Thyroid gland (tissue), 4 donors: ENCODE data around the gene C6orf47. TPM values are rescaled to one million over a fixed set of nuclear protein-coding genes. Genes with fewer than 3 reads are reported as not detected.

Experiments
- DNase-seq, 2 donors: peaks; one replicate each; pipeline ENCODE4 v3.0.0-alpha.2; 2019
- H3K27ac ChIP-seq, 3 donors: fragments of 200-600 bp; sonication (generic); 1 replicate in 2 of 3; 2 replicates in 1 of 3; pipeline ENCODE4 v1.5.1; 2016 to 2019; ENCODE audit warnings: mild to moderate bottlenecking in 1 of 3, moderate library complexity in 1 of 3
- H3K27me3 ChIP-seq: fragments of 200-600 bp; sonication (generic); one replicate; pipeline ENCODE4 v1.5.1; 2019
- H3K36me3 ChIP-seq, 2 donors: fragments of 200-600 bp; sonication (generic); one replicate each; pipeline ENCODE4 v1.5.1; 2016 to 2019
- H3K4me1 ChIP-seq, 2 donors: fragments of 200-600 bp; sonication (generic); one replicate each; pipeline ENCODE4 v1.5.1; 2017 to 2019
- H3K4me3 ChIP-seq, 3 donors: fragments of 200-600 bp; sonication (generic); replicated peaks in 1 of 3; 1 replicate in 2 of 3; 2 replicates in 1 of 3; pipeline ENCODE4 v1.5.1; 2016; ENCODE audit warnings: mild to moderate bottlenecking in 1 of 3
- H3K9me3 ChIP-seq: fragments of 200-600 bp; sonication (generic); one replicate; pipeline ENCODE4 v1.5.1; 2017
- POLR2A ChIP-seq, 2 donors: fragments of 450-650 bp; IDR thresholded peaks; one replicate each; pipeline ENCODE4 v1.6.1; 2017; ENCODE audit warnings: antibody characterized with exemption in 2 of 2, mild to moderate bottlenecking in 2 of 2, moderate library complexity in 1 of 2
- WGBS, 2 donors: methylation state at CpG; one replicate each; pipeline ENCODE4 v1.1.5; 2017; 5-methylcytosine and 5-hydroxymethylcytosine counted together
- intact Hi-C: fragments of 100-400 bp; cut with DNase I; formaldehyde crosslinking; loops from one replicate; pipeline ENCODE4 v1.15.1; 2023
- total RNA-seq, 4 donors: library from RNA; depleted of rRNA; stranded (reverse); fragments of >200 nt; gene quantifications; one replicate each; pipeline ENCODE4 v1.2.3, GENCODE V29; 2016
- TF ChIP-seq, protein P1 (sequence below), 6 experiments: fragments of 200-600 bp in 3 of 6; fragments of 450-650 bp in 3 of 6; sonication (generic) in 3 of 6; IDR thresholded peaks; one replicate each; pipeline ENCODE4 v1.5.1; 2016 to 2019; ENCODE audit warnings: antibody characterized with exemption in 6 of 6, mild to moderate bottlenecking in 2 of 6, inconsistent platforms in 1 of 6, moderate library complexity in 1 of 6

C6orf47 gene
- total RNA-seq, 4 donors from 2014 or later, result 23.6 to 32.3 (median 28.7) TPM

DNA sequence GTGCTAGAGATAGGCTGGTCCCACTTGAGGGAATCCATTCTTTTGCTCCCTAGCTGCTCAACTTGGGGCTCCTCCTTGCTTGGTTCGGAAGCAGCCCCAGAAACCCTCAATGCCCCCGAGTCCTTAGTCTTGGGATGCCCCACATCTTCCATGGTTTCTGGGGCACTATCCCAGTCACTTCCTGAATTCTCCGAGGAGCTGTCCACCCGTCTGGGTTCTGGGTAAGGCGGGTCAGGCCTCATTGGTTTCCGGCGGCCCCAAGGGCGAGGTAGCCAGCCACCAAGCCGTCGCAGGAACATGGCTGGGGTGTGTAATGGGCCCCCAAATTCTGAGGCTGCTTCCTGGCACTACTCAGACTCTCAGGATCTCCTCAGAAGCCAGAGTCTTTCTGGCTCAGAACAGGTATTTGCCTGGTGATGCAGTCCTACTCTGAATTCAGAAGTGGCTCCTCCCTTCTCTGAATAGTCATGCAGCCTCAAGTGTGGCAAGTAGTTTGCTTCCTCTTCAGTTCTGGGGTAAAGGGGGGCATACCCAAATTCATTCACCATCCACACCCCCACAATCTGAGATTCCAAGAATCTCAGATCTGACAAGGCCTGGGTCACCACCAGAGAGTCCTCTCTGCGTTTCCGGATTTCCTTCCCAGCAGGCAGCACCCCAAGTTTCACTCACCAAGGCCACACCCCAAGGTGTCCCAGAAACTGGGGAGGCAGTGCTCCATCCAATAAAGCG is 763 bp downstream of the C6orf47 start:
- peaks cover 0 to 6% of the 10 kb centered on the region in 2 donors for H3K36me3 ChIP-seq
- H3K27me3 ChIP-seq, result no peaks in the 10 kb centered on the region
- TF ChIP-seq, protein P1, sequence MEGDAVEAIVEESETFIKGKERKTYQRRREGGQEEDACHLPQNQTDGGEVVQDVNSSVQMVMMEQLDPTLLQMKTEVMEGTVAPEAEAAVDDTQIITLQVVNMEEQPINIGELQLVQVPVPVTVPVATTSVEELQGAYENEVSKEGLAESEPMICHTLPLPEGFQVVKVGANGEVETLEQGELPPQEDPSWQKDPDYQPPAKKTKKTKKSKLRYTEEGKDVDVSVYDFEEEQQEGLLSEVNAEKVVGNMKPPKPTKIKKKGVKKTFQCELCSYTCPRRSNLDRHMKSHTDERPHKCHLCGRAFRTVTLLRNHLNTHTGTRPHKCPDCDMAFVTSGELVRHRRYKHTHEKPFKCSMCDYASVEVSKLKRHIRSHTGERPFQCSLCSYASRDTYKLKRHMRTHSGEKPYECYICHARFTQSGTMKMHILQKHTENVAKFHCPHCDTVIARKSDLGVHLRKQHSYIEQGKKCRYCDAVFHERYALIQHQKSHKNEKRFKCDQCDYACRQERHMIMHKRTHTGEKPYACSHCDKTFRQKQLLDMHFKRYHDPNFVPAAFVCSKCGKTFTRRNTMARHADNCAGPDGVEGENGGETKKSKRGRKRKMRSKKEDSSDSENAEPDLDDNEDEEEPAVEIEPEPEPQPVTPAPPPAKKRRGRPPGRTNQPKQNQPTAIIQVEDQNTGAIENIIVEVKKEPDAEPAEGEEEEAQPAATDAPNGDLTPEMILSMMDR (IDR thresholded peaks at IDR 0.05), result no peak
- no peak for TF ChIP-seq POLR2A (IDR thresholded peaks at IDR 0.05)
- peaks cover 38 to 51% of the 10 kb centered on the region in 2 donors for H3K4me1 ChIP-seq
- intact Hi-C loops, result no loop called here
- no peaks in the 10 kb centered on the region for H3K9me3 ChIP-seq
- WGBS, 2 donors, result 11 to 55% methylated on average over 2 to 7 of the region's 13 CpGs
- peak; percentile 11 to 24 for DNase-seq
- peak overlapping the region; percentile 54 to 88 (median 83) for H3K4me3 ChIP-seq
- H3K27ac ChIP-seq, result peak overlapping the region; percentile 59 to 82 (median 81)

DNA sequence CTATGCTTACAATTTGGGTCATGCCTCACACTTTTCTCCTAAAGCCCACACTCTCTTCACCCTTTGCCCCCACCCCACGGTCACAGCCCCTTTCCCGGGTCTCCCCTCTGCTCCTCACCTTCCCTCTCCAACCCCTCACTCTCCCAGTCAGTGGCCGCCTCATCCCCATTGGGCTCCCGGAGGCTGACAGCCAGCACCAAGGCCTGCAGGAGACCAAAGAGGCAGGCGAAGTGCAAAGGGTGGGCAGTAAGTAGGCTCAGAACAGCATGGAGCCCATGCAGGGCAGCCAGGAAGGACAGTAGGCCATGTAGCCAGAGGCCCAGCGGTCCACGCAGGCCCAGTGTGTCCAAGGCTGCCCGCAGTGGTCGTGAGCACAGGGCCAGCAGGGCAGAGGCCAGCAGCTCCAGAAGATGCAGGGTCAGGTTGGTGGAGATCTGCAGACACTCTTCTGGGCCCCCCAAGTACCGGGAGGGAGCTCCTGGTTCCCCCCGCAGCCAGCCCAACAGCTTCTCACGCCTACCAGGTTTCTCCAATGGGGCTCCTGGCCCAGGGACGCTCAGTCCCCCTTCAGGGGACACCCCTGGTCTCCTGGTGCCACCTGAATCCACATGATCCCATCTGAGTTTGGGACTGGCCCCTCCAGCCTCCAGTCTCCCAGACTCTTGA is 1.5 kb downstream of the C6orf47 start:
- intact Hi-C loops, result no loop called here

DNA sequence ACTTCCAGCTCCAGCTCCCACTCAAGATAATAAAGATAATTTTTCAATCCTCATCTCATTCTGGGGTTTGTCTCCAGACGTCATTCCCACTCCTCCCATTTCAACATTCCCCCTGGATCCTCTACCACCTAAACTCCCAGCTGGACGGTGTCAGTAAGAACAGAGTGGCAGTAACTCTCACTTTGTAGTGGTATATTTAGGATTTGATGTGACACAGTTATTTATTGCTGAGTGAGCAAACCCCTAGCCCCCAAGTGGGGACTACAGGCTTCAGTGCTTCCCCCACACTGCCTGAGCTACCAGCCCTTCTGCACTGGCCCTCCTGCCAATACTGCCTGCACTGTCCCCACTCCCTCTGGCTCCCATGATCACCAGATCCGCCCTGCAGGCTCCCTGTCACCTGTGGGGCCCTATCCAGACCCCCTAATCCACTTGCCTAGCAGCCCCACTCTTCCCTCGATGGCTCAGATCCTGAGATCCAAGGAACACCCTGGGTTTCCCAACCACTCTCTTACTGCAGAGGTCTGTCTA is 2.4 kb downstream of the C6orf47 start:
- no peaks in the 10 kb centered on the region for H3K9me3 ChIP-seq
- no peak overlapping the region for H3K4me3 ChIP-seq
- 84 to 87% methylated on average over 4 of the region's 4 CpGs for WGBS, 2 donors
- peaks cover 0 to 6% of the 10 kb centered on the region in 2 donors for H3K36me3 ChIP-seq
- intact Hi-C loops, result no loop called here
- no peaks in the 10 kb centered on the region for H3K27me3 ChIP-seq
- no peak overlapping the region for H3K27ac ChIP-seq
- no peak for TF ChIP-seq POLR2A (IDR thresholded peaks at IDR 0.05)
- TF ChIP-seq, protein P1 (IDR thresholded peaks at IDR 0.05), result no peak
- no peak for DNase-seq
- peaks cover 32 to 43% of the 10 kb centered on the region in 2 donors for H3K4me1 ChIP-seq

More for the DNA sequence above, 1.5 kb downstream of the C6orf47 start:
- TF ChIP-seq POLR2A (IDR thresholded peaks at IDR 0.05), result no peak
- TF ChIP-seq, protein P1 (IDR thresholded peaks at IDR 0.05), result no peak
- 85 to 86% methylated on average over 11 to 13 of the region's 13 CpGs for WGBS, 2 donors
- Histone ChIP-seq H3K27ac (no peak overlapping the region), H3K4me1 (peaks cover 34 to 48% of the 10 kb centered on the region in 2 donors), H3K9me3 (no peaks in the 10 kb centered on the region), H3K36me3 (peaks cover 0 to 6% of the 10 kb centered on the region in 2 donors), H3K4me3 (peak overlapping the region in 1 of 3 donors; percentile 88), H3K27me3 (no peaks in the 10 kb centered on the region)
- DNase-seq, result no peak

DNA sequence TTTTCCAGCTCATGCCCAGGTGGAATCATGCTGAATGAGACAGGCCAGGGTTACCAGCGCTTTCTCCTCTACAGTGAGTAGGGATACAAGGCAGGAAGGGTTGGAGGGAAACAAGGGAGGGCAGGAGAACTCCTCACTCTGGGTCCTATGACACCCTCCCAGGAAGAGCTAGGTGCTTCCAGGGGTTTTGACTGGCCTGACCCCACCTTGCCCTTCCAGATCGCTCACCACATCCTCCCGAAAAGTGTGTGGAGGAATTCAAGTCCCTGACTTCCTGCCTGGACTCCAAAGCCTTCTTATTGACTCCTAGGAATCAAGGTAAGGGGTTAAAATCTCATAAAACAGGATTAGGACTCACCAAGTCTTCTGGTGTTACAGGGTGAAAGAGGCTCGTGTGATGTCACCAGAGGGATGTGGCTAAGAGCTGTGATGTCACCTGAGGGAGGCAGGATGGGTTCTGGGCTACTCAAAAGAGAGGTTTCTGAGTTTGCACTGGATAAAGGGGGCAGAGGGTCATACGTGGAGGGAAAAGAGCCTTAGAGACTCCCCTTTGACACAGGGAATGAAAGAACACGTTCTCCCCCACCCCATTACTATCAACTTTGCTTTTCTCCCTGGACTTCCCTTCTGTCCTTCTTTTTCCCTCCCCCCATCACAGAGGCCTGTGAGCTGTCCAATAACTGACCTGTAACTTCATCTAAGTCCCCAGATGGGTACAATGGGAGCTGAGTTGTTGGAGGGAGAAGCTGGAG is 3.0 kb downstream of the C6orf47 start:
- Histone ChIP-seq H3K36me3 (peaks cover 0 to 6% of the 10 kb centered on the region in 2 donors), H3K4me1 (peaks cover 33 to 37% of the 10 kb centered on the region in 2 donors), H3K4me3 (no peak overlapping the region), H3K27ac (no peak overlapping the region), H3K27me3 (no peaks in the 10 kb centered on the region), H3K9me3 (no peaks in the 10 kb centered on the region)
- DNase-seq, result no peak
- intact Hi-C loops, result no loop called here
- TF ChIP-seq, protein P1 (IDR thresholded peaks at IDR 0.05), result no peak
- no peak for TF ChIP-seq POLR2A (IDR thresholded peaks at IDR 0.05)
- 81% methylated on average over 6 of the region's 6 CpGs for WGBS, 2 donors
